GM12891 (cell line): ENCODE data around the gene GMDS.

Source experiments
- DNase-seq: peaks from one replicate; pipeline ENCODE4 v3.0.0; 2011; ENCODE audit warnings: low spot score; ENCODE audit not compliant: insufficient read length
- FAIRE-seq: peaks from 2 replicates; lab custom pipeline; 2011; peaks lifted over from hg19 to GRCh38; lab: Jason Lieb, UNC
- PAX5 ChIP-seq: IDR thresholded peaks from 2 replicates; pipeline ENCODE4 v1.6.1; 2011; ENCODE audit warnings: low read length, moderate library complexity, mild to moderate bottlenecking; ENCODE audit not compliant: insufficient read depth, severe bottlenecking
- POLR2A ChIP-seq: IDR thresholded peaks from 2 replicates; pipeline ENCODE4 v1.6.1; 2011; ENCODE audit warnings: low read depth, low read length, control low read depth
- POLR2AphosphoS5 ChIP-seq: IDR thresholded peaks from 2 replicates; pipeline ENCODE4 v1.6.1; 2011; ENCODE audit warnings: low read depth, low read length, control low read depth
- POU2F2 ChIP-seq: IDR thresholded peaks from 2 replicates; pipeline ENCODE4 v1.6.1; 2011; ENCODE audit warnings: low read depth, mild to moderate bottlenecking, control low read depth, low read length, moderate library complexity
- SPI1 ChIP-seq: IDR thresholded peaks from 2 replicates; pipeline ENCODE4 v1.6.1; 2011; ENCODE audit warnings: low read depth, low read length, control low read depth
- TAF1 ChIP-seq: IDR thresholded peaks from 2 replicates; pipeline ENCODE4 v1.6.1; 2011; ENCODE audit warnings: low read depth, low read length, control low read depth

The GMDS gene

GRCh38 chr6:1834646-1835516 lies 410.5 kb downstream of the GMDS start:
- FAIRE-seq: no peak
- TF ChIP-seq SPI1 (no peak), TAF1 (no peak), PAX5 (no peak), POLR2A (no peak), POU2F2 (no peak), POLR2AphosphoS5 (no peak)
- no peak for DNase-seq

GRCh38 chr6:1834207-1834606 lies 411.2 kb downstream of the GMDS start:
- TF ChIP-seq SPI1 (no peak), PAX5 (no peak), POU2F2 (no peak), TAF1 (no peak), POLR2A (no peak), POLR2AphosphoS5 (no peak)
- DNase-seq (no peak), FAIRE-seq (no peak)

- FAIRE-seq: no peak
- TF ChIP-seq POLR2A (no peak), SPI1 (no peak), POLR2AphosphoS5 (no peak), TAF1 (no peak), POU2F2 (no peak), PAX5 (no peak)
- no peak for DNase-seq
Measured at GRCh38 chr6:1832844-1833787, 412.3 kb downstream of the GMDS start.

- DNase-seq: no peak
- FAIRE-seq: no peak
- no peak for TF ChIP-seq POU2F2
- TF ChIP-seq POLR2A: no peak
- no peak for TF ChIP-seq TAF1
- TF ChIP-seq PAX5: no peak
- no peak for TF ChIP-seq POLR2AphosphoS5
- TF ChIP-seq SPI1: no peak
Measured at GRCh38 chr6:1832358-1832757, 413.0 kb downstream of the GMDS start.

GRCh38 chr6:1827984-1828793 lies 417.2 kb downstream of the GMDS start:
- DNase-seq (no peak), FAIRE-seq (no peak)
- TF ChIP-seq POLR2A (no peak), TAF1 (no peak), POLR2AphosphoS5 (no peak), PAX5 (no peak), POU2F2 (no peak), SPI1 (no peak)

GRCh38 chr6:1825926-1826325 lies 419.5 kb downstream of the GMDS start:
- no peak for DNase-seq
- FAIRE-seq: no peak
- no peak for TF ChIP-seq TAF1
- TF ChIP-seq SPI1: no peak
- no peak for TF ChIP-seq POU2F2
- TF ChIP-seq POLR2AphosphoS5: no peak
- TF ChIP-seq PAX5: no peak

GRCh38 chr6:1825277-1825676 lies 420.1 kb downstream of the GMDS start:
- DNase-seq: no peak
- no peak for TF ChIP-seq POU2F2
- no peak for TF ChIP-seq TAF1
- TF ChIP-seq SPI1: no peak
- no peak for TF ChIP-seq POLR2AphosphoS5
- no peak for TF ChIP-seq POLR2A
- no peak for TF ChIP-seq PAX5
- peak; percentile 40 for FAIRE-seq

GRCh38 chr6:1821513-1822183 lies 423.8 kb downstream of the GMDS start:
- FAIRE-seq (peak; percentile 57), DNase-seq (no peak)
- TF ChIP-seq SPI1: no peak
- TF ChIP-seq POU2F2: 0 out of 2 replicates have a peak, but pooled peaks have one; percentile 49
